A549 (cell line): Measurements from ENCODE around the gene TRIP6. TPM values are rescaled to one million over a fixed set of nuclear protein-coding genes. Genes with fewer than 3 reads are reported as not detected.

Source experiments
- ATAC-seq, 2 experiments: fragments of 200-7000 bp in 1 of 2; fragments of >200 bp in 1 of 2; cut with Nextera tagmentation in 1 of 2; cut with Tn5 transposase in 1 of 2; 3 replicates each; pipeline versions ENCODE4 v1.8.0 to v1.9.1; 2018 to 2020; ENCODE audit warnings: mild to moderate bottlenecking in 1 of 2, moderate library complexity in 1 of 2
- CTCF ChIA-PET: fragments of 300-600 bp; sonication (Branson Sonifier 250); formaldehyde crosslinking; extraction: SDS; loops from one replicate; lab custom pipeline; 2021; ENCODE audit warnings: antibody characterized with exemption, inconsistent platforms; lab: Yijun Ruan, JAX
- POLR2A ChIA-PET: fragments of 350-600 bp; formaldehyde crosslinking; extraction: SDS; loops from one replicate; lab custom pipeline; 2021; ENCODE audit warnings: antibody characterized with exemption, inconsistent platforms; lab: Yijun Ruan, JAX
- DNase-seq, 2 experiments: peaks; one replicate each; pipeline versions ENCODE4 v3.0.0 to v3.0.0-alpha.2; 2011 to 2016; ENCODE audit warnings: low read depth in 1 of 2, low spot score in 1 of 2
- FAIRE-seq: peaks from 2 replicates; lab custom pipeline; 2011; peaks lifted over from hg19 to GRCh38; lab: Jason Lieb, UNC
- H3K27ac ChIP-seq, 2 experiments: fragments of >200 bp; sonication (Bioruptor Twin); formaldehyde crosslinking; 3 replicates each; pipeline ENCODE4 v1.5.1; 2016 to 2017
- H3K4me1 ChIP-seq: fragments of >200 bp; sonication (Bioruptor Twin); formaldehyde crosslinking; 3 replicates; pipeline ENCODE4 v1.6.1; 2016
- H3K4me2 ChIP-seq: fragments of >200 bp; sonication (Bioruptor Twin); formaldehyde crosslinking; 3 replicates; pipeline ENCODE4 v1.6.1; 2016
- H3K4me3 ChIP-seq: fragments of >200 bp; sonication (Bioruptor Twin); formaldehyde crosslinking; 3 replicates; pipeline ENCODE4 v1.5.1; 2016
- H3K9me3 ChIP-seq: fragments of >200 bp; sonication (Bioruptor Twin); formaldehyde crosslinking; 3 replicates; pipeline ENCODE4 v1.6.1; 2016
- CBX2 ChIP-seq: fragments of 200-600 bp; sonication (generic); IDR thresholded peaks from 2 replicates; pipeline ENCODE4 v1.6.1; 2016; ENCODE audit warnings: low read depth, mild to moderate bottlenecking, borderline replicate concordance
- EP300 ChIP-seq, 2 experiments: fragments of >200 bp; sonication (Bioruptor Twin); formaldehyde crosslinking; IDR thresholded peaks; 2 replicates in 1 of 2; 3 replicates in 1 of 2; pipeline ENCODE4 v1.6.1; 2016 to 2017
- ESRRA ChIP-seq: fragments of 150-350 bp; IDR thresholded peaks from 2 replicates; pipeline ENCODE4 v1.6.1; 2014; ENCODE audit warnings: mild to moderate bottlenecking, low read length, borderline replicate concordance
- FOSB ChIP-seq: fragments of 250-450 bp; sonication (Bioruptor Pico); IDR thresholded peaks from 2 replicates; pipeline ENCODE4 v1.5.0; 2020; ENCODE audit warnings: mild to moderate bottlenecking, moderate library complexity
- GATA3 ChIP-seq: IDR thresholded peaks from 2 replicates; pipeline ENCODE4 v1.6.1; 2012; ENCODE audit warnings: borderline replicate concordance
- HDAC2 ChIP-seq: fragments of 200-600 bp; sonication (generic); IDR thresholded peaks from 2 replicates; pipeline ENCODE4 v1.6.1; 2016
- HEYL ChIP-seq: fragments of 250-450 bp; sonication (Bioruptor Pico); IDR thresholded peaks from 2 replicates; pipeline ENCODE4 v1.8.0; 2021; ENCODE audit warnings: mild to moderate bottlenecking, moderate library complexity
- HOXB13 ChIP-seq: fragments of 250-450 bp; sonication (Bioruptor Pico); IDR thresholded peaks from 2 replicates; pipeline ENCODE4 v1.5.0; 2020; ENCODE audit warnings: low read depth, mild to moderate bottlenecking, moderate library complexity
- JUN ChIP-seq, 2 experiments: fragments of >200 bp; sonication (Bioruptor Twin); formaldehyde crosslinking; IDR thresholded peaks; 2 replicates in 1 of 2; 3 replicates in 1 of 2; pipeline ENCODE4 v1.6.1; 2016 to 2017
- KDM5A ChIP-seq: fragments of 200-600 bp; sonication (generic); IDR thresholded peaks from 2 replicates; pipeline ENCODE4 v1.6.1; 2016; ENCODE audit warnings: antibody characterized with exemption, mild to moderate bottlenecking
- MAFK ChIP-seq: fragments of 450-650 bp; IDR thresholded peaks from 2 replicates; pipeline ENCODE4 v1.6.1; 2014; ENCODE audit not compliant: partially characterized antibody
- MAX ChIP-seq: IDR thresholded peaks from 2 replicates; pipeline ENCODE4 v1.6.1; 2012
- MAZ ChIP-seq: fragments of 150-350 bp; IDR thresholded peaks from 2 replicates; pipeline ENCODE4 v1.6.1; 2014; ENCODE audit warnings: antibody characterized with exemption, low read depth, low read length, borderline replicate concordance
- MYC ChIP-seq: IDR thresholded peaks from 2 replicates; pipeline ENCODE4 v1.6.1; 2012; ENCODE audit warnings: mild to moderate bottlenecking, inconsistent platforms, low read length, improper control_type of control experiment, borderline replicate concordance
- NFE2L2 ChIP-seq: fragments of 150-350 bp; conservative IDR thresholded peaks from 2 replicates; pipeline ENCODE4 v1.6.1; 2014; ENCODE audit warnings: low read length
- NPAS2 ChIP-seq: fragments of 250-450 bp; sonication (Bioruptor Pico); IDR thresholded peaks from 2 replicates; pipeline ENCODE4 v1.8.0; 2022; ENCODE audit warnings: mild to moderate bottlenecking, moderate library complexity, borderline replicate concordance
- PBX3 ChIP-seq: IDR thresholded peaks from 2 replicates; pipeline ENCODE4 v1.6.1; 2012
- PHF8 ChIP-seq: fragments of 200-600 bp; sonication (generic); IDR thresholded peaks from 2 replicates; pipeline ENCODE4 v1.6.1; 2016; ENCODE audit warnings: low read depth, mild to moderate bottlenecking, antibody characterized with exemption, moderate library complexity, borderline replicate concordance
- POLR2A ChIP-seq: IDR thresholded peaks from 2 replicates; pipeline ENCODE4 v1.6.1; 2012; ENCODE audit warnings: mild to moderate bottlenecking, low read length
- RAD21 ChIP-seq, 2 experiments: fragments of >200 bp in 1 of 2; sonication (Bioruptor Twin) in 1 of 2; formaldehyde crosslinking in 1 of 2; IDR thresholded peaks in 1 of 2; conservative IDR thresholded peaks in 1 of 2; 2 replicates in 1 of 2; 3 replicates in 1 of 2; pipeline ENCODE4 v1.6.1; 2012 to 2018; ENCODE audit warnings: inconsistent platforms in 1 of 2
- RARB ChIP-seq: fragments of 250-450 bp; sonication (Bioruptor Pico); IDR thresholded peaks from 2 replicates; pipeline ENCODE4 v1.8.0; 2021; ENCODE audit warnings: mild to moderate bottlenecking, moderate library complexity
- RNF2 ChIP-seq: fragments of 200-600 bp; sonication (generic); IDR thresholded peaks from 2 replicates; pipeline ENCODE4 v1.6.1; 2016; ENCODE audit warnings: low read depth, mild to moderate bottlenecking, antibody characterized with exemption, moderate library complexity, borderline replicate concordance
- SMC3 ChIP-seq: fragments of >200 bp; sonication (Bioruptor Twin); formaldehyde crosslinking; IDR thresholded peaks from 3 replicates; pipeline ENCODE4 v1.6.1; 2018; ENCODE audit warnings: inconsistent platforms
- ZNF302 ChIP-seq: fragments of 250-450 bp; sonication (Bioruptor Pico); IDR thresholded peaks from 2 replicates; pipeline ENCODE4 v1.9.0; 2021; ENCODE audit warnings: inconsistent platforms, mild to moderate bottlenecking, moderate library complexity
- ZSCAN20 ChIP-seq: fragments of 250-450 bp; sonication (Bioruptor Pico); IDR thresholded peaks from 2 replicates; pipeline ENCODE4 v1.8.0; 2022; ENCODE audit warnings: mild to moderate bottlenecking, moderate library complexity
- WGBS: methylation state at CpG from one replicate; pipeline ENCODE4 v1.1.6; 2017; ENCODE audit errors: missing lambda C conversion rate; 5-methylcytosine and 5-hydroxymethylcytosine counted together
- polyA plus RNA-seq, 4 experiments: library from polyadenylated mRNA; depleted of rRNA in 3 of 4; stranded (reverse); fragments of >200 nt; fragmentation: RNase III in 1 of 4; extraction: RNeasy Plus Mini Kit Qiagen cat#74134 plus additional on column Dnase treatment in 1 of 4; gene quantifications; 2 replicates in 3 of 4; 3 replicates in 1 of 4; pipeline ENCODE4 v1.2.3, GENCODE V29; 2011 to 2017
- TF ChIP-seq, protein P1 (sequence below): fragments of >200 bp; sonication (Bioruptor Twin); formaldehyde crosslinking; IDR thresholded peaks from 2 replicates; pipeline ENCODE4 v1.6.1; 2016

Gene TRIP6
- polyA plus RNA-seq, 2 of the 4 experiments (the other 2 are of a cell fraction), result 18.0 to 38.5 TPM

GRCh38 chr7:100832281-100832633, 34.9 kb upstream of the TRIP6 start:
- FAIRE-seq (no peak), ATAC-seq (no peak), DNase-seq (no peak)
- H3K4me3 ChIP-seq, result no peak overlapping the region
- no peaks in the 10 kb centered on the region for H3K9me3 ChIP-seq
- POLR2A ChIA-PET, result interaction anchor here (0.9 kb wide), 1 partner anchor 126 kb away, joined by 3 read pairs; the partner anchor contains the start of gene POP7
- TF ChIP-seq KDM5A (no peak), ZNF302 (CRISPR knock-in tag) (no peak), HOXB13 (no peak), FOSB (CRISPR knock-in tag) (no peak), HDAC2 (no peak), SMC3 (no peak), NFE2L2 (no peak), MAX (no peak), ZSCAN20 (CRISPR knock-in tag) (no peak), RAD21 (conservative IDR thresholded peaks at IDR 0.05 in 1 of 2, IDR thresholded peaks at IDR 0.05 in 1 of 2) (no peak), HEYL (CRISPR knock-in tag) (no peak), RARB (CRISPR knock-in tag) (no peak), CBX2 (no peak), ESRRA (no peak), MYC (no peak), MAZ (no peak), PBX3 (no peak)
- 79% methylated on average over 5 of the region's 5 CpGs for whole genome bisulfite sequencing
- H3K4me1 ChIP-seq, result peaks cover 24% of the 10 kb centered on the region
- CTCF ChIA-PET, result interaction anchor here (1.0 to 18.3 kb wide), 8 partner anchors 10 to 127 kb away, joined by 3 to 317 read pairs (median 9); partner anchors contain the start of genes EPO, POP7 and SLC12A9
- H3K27ac ChIP-seq, result no peak overlapping the region; a peak in 1 of 6 replicates
- H3K4me2 ChIP-seq, result no peak overlapping the region

DNA sequence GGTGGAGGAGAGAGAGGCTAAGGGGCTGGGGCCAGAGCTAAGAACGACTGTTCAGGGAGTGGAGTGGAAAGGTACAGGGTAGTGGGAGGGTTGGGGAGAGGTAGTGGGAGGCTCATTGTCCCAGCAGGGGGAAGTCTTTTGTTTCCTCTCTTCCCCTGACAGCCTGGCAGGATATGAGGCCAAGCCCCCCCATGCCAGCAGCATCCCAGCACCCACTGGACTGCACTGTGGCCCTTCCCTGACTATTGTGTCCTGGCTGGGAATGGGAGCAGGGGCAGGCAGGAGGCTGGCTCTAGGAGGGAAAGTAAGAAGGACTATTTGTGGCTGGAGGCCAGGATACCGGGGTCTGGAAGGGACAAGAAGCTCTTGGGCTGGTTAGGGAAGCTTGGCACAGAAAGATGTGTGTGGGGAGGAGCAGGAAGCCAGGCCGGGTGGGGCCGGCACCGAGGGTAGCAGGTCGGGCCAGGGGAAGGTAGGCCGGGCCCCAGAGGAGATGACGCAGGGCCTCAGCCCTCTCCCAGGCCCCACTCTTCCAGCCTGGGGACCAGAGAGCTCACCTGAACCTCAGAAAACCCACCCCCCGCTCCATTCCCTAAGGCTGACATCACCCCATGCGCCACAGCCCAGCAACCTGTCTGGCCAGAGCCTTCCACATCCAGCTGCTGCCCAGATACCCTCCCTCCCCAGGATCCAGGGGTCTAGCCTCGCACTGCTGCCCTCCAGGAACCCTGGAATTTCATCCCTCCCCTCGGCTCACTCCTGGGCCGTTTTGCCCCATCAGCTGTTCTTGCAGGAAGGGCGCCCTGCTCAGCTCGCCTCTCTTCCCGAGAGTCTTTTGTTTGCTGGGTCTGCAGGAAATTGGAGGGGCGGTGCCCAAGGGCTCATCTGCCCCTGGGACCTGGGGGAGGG, 31.0 kb upstream of the TRIP6 start:
- FAIRE-seq, result no peak
- CTCF ChIA-PET, result interaction anchor here (1.1 to 18.3 kb wide), 6 partner anchors 9 to 145 kb away, joined by 3 to 317 read pairs (median 7); partner anchors contain the start of genes EPHB4, EPO, POP7 and SLC12A9
- Histone ChIP-seq H3K27ac (peak overlapping the region; percentile 85 to 89), H3K9me3 (no peaks in the 10 kb centered on the region), H3K4me1 (peaks cover 23% of the 10 kb centered on the region), H3K4me2 (peak overlapping the region; percentile 85), H3K4me3 (no peak overlapping the region; the same call in 2 of the 3 replicates)
- TF ChIP-seq RNF2 (no peak), MAFK (peak; percentile 32)
- POLR2A ChIA-PET, result interaction anchor here (0.7 to 0.9 kb wide), 2 partner anchors 9 to 34 kb away, joined by 3 to 5 read pairs; partner anchors contain the start of gene EPHB4
- 77% methylated on average over 17 of the region's 17 CpGs for WGBS
- ATAC-seq, result peak; percentile 19 to 36; a peak in 3 of 6 replicates
- DNase-seq, result no peak

DNA sequence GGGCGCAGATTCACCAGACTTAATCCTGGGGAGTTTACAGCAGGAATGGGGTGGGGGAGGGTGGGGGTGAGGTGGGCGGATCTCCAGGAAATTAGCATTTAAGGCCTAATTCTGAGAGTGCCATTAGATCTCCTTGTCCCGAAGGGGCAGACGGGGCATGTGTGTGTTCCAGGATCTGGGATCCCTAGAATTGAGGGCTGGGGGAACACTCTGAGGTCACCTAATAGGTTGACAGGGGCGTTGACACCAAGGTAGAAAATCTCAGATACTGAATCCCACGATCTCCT, 30.4 kb upstream of the TRIP6 start:
- ATAC-seq (no peak), DNase-seq (no peak), FAIRE-seq (no peak)
- Histone ChIP-seq H3K4me1 (peaks cover 19% of the 10 kb centered on the region), H3K27ac (peak overlapping the region; percentile 85 to 89), H3K4me3 (peak overlapping the region; percentile 45), H3K4me2 (peak overlapping the region; percentile 85), H3K9me3 (no peaks in the 10 kb centered on the region)
- ChIA-PET POLR2A (no interaction called here), CTCF (interaction anchor here (1.2 to 18.3 kb wide), 5 partner anchors 9 to 131 kb away, joined by 4 to 317 read pairs (median 8); partner anchors contain the start of genes EPHB4, EPO, POP7 and SLC12A9)
- WGBS, result 47% methylated on average over 5 of the region's 6 CpGs
- TF ChIP-seq EP300 (IDR thresholded peaks at IDR 0.05) (no peak), ZNF302 (CRISPR knock-in tag) (no peak), NPAS2 (CRISPR knock-in tag) (no peak), MYC (no peak), HDAC2 (no peak), RNF2 (no peak), JUN (IDR thresholded peaks at IDR 0.05) (no peak), HEYL (CRISPR knock-in tag) (no peak), PBX3 (no peak), GATA3 (no peak), PHF8 (no peak), POLR2A (no peak)
- TF ChIP-seq, protein P1, sequence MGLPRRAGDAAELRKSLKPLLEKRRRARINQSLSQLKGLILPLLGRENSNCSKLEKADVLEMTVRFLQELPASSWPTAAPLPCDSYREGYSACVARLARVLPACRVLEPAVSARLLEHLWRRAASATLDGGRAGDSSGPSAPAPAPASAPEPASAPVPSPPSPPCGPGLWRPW, result no peak
- TF ChIP-seq, all 56 proteins: peak for 0
